ENCODE results near the gene SELENOK. TPM values are rescaled to one million over a fixed set of nuclear protein-coding genes. Genes with fewer than 3 reads are reported as not detected.

The SELENOK gene
- total RNA-seq, 1 donor from 2014 or later = 44.5 TPM

GRCh38 chr3:53883008-53883407 is 8.7 kb downstream of the SELENOK start:
- intact Hi-C loops (cut with DNase I) = no loop called here
- Histone ChIP-seq H3K4me3 (no peak overlapping the region), H3K27ac (no peak overlapping the region), H3K4me1 (peaks cover 12% of the 10 kb centered on the region), H3K9me3 (no peaks in the 10 kb centered on the region), H3K27me3 (no peaks in the 10 kb centered on the region), H3K36me3 (peaks cover 49% of the 10 kb centered on the region)
- no peak for TF ChIP-seq CTCF (IDR thresholded peaks at IDR 0.05)
- no peak for ATAC-seq
- no peak for DNase-seq

- peaks cover 59% of the 10 kb centered on the region for H3K36me3 ChIP-seq
- peak within 1 kb of the TSS; percentile 91 for H3K4me3 ChIP-seq
- peak within 1 kb of the TSS; percentile 87 for H3K27ac ChIP-seq
- no peak for TF ChIP-seq CTCF (IDR thresholded peaks at IDR 0.05)
- H3K27me3 ChIP-seq = no peaks in the 10 kb centered on the region
- DNase-seq (peak; percentile 94), ATAC-seq (peak; percentile 98)
- H3K9me3 ChIP-seq = no peaks in the 10 kb centered on the region
- intact Hi-C loops (cut with DNase I) = no loop called here
- H3K4me1 ChIP-seq = peaks cover 12% of the 10 kb centered on the region
Measured at GRCh38 chr3:53881691-53882593, 9.7 kb downstream of the SELENOK start, which contains the start of gene ACTR8. Gene ACTR8, minus strand, starts transcription at chr3:53882152. Its CDS starts 51 bp downstream, at chr3:53882101.

- peaks cover 65% of the 10 kb centered on the region for H3K36me3 ChIP-seq
- intact Hi-C loops (cut with DNase I) = no loop called here
- no peak for TF ChIP-seq CTCF (IDR thresholded peaks at IDR 0.05)
- no peak for ATAC-seq
- peaks cover 12% of the 10 kb centered on the region for H3K4me1 ChIP-seq
- H3K4me3 ChIP-seq = peak overlapping the region; percentile 91
- H3K9me3 ChIP-seq = no peaks in the 10 kb centered on the region
- no peaks in the 10 kb centered on the region for H3K27me3 ChIP-seq
- DNase-seq = no peak
- H3K27ac ChIP-seq = no peak overlapping the region
Measured at GRCh38 chr3:53880396-53881345, 11.0 kb downstream of the SELENOK start.

GRCh38 chr3:53865732-53866499 is 25.7 kb downstream of the SELENOK start:
- no peak for TF ChIP-seq CTCF (IDR thresholded peaks at IDR 0.05)
- Histone ChIP-seq H3K27me3 (no peaks in the 10 kb centered on the region), H3K36me3 (peaks cover 95% of the 10 kb centered on the region), H3K4me3 (no peak overlapping the region), H3K27ac (no peak overlapping the region), H3K9me3 (no peaks in the 10 kb centered on the region), H3K4me1 (no peaks in the 10 kb centered on the region)
- no peak for DNase-seq
- intact Hi-C loops (cut with DNase I) = no loop called here
- ATAC-seq = no peak

- Histone ChIP-seq H3K27ac (no peak overlapping the region), H3K27me3 (no peaks in the 10 kb centered on the region), H3K4me3 (no peak overlapping the region), H3K36me3 (peaks cover 82% of the 10 kb centered on the region), H3K9me3 (no peaks in the 10 kb centered on the region), H3K4me1 (no peaks in the 10 kb centered on the region)
- intact Hi-C loops (cut with DNase I) = no loop called here
- no peak for DNase-seq
- TF ChIP-seq CTCF (IDR thresholded peaks at IDR 0.05) = no peak
- ATAC-seq = no peak
Measured at GRCh38 chr3:53863145-53863544, 28.5 kb downstream of the SELENOK start.

All from upper lobe of right lung (tissue), 1 donor.